ENCODE measurements around the gene BCL2L1. TPM values are rescaled to one million over a fixed set of nuclear protein-coding genes. Genes with fewer than 3 reads are reported as not detected.

BCL2L1 gene
- total and polyA plus RNA-seq, 10 of the 15 experiments (the other 5 are each of a cell fraction or from before 2014, with no cell fraction given): 0.63 to 67.7 (median 43.6) TPM

DNA sequence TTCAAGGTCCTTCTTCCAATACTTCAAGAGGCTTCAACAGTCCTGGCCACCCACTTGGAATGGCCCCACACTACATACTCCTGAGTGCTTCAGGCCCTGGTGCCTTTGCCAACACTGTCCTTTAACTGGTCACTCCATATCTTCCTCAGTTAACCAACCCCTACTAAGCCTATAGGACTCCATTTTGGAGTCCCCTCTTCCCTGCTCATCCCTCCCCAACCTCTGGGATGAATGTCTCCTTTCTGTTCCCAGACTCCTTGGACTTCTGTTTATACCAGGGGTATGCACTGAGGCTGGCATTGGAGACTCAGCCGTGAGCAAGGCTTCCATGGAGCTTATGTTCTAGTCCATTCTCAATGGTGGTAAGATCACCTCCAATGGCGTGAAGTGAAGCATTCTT is 51.3 kb downstream of the BCL2L1 start:
- ChIA-PET POLR2A (interaction anchor here (1.2 kb wide), 1 partner anchor 9 kb away, joined by 3 read pairs; no protein-coding TSS in a partner anchor), CTCF (interaction anchor here (1.6 to 2.3 kb wide), 2 partner anchors 10 to 53 kb away, joined by 4 to 17 read pairs; no protein-coding TSS in a partner anchor), RAD21 (ENCODE audit: unreplicated experiment) (no interaction called here), SMC1A (ENCODE audit: uncharacterized antibody, unreplicated experiment) (interaction anchor here (2.3 kb wide), 1 partner anchor 10 kb away, joined by 8 read pairs; no protein-coding TSS in a partner anchor)
- H3K4me3 ChIP-seq: no peak overlapping the region
- peaks cover 21% of the 10 kb centered on the region for H3K79me2 ChIP-seq (ENCODE audit: control insufficient read depth, insufficient read depth, low read length)
- H3K27me3 ChIP-seq (replicated peaks in 1 of 2; ENCODE audit: control insufficient read depth in 2 of 2, insufficient read depth in 2 of 2, low read length in 1 of 2): no peaks in the 10 kb centered on the region
- ATAC-seq: no peak
- intact Hi-C loops (cut with micrococcal nuclease; ENCODE audit: unreplicated experiment) (no loop called here), in situ Hi-C loops (cut with MboI) (no loop called here)
- no peaks in the 10 kb centered on the region for H4K20me1 ChIP-seq (ENCODE audit: control insufficient read depth, insufficient read depth)
- H3K36me3 ChIP-seq (ENCODE audit: control insufficient read depth in 2 of 2, insufficient read depth in 2 of 2, low read length in 1 of 2): peaks cover 1 to 4% of the 10 kb centered on the region in 2 experiments; a peak in 3 of 4 replicates
- FAIRE-seq: no peak
- no peak overlapping the region for H3K27ac ChIP-seq (ENCODE audit: control insufficient read depth, insufficient read depth)
- H3K9me3 ChIP-seq (replicated peaks; ENCODE audit: control insufficient read depth, insufficient read depth, low read length): no peaks in the 10 kb centered on the region
- no peak overlapping the region for H2AFZ ChIP-seq (ENCODE audit: control insufficient read depth, low read depth, low read length)
- TF ChIP-seq RBBP5 (conservative IDR thresholded peaks at IDR 0.05) (no peak), CBFB (IDR thresholded peaks at IDR 0.05; ENCODE audit: low read depth) (no peak), E2F8 (IDR thresholded peaks at IDR 0.05; ENCODE audit: low read depth, partially characterized antibody) (no peak), FOXK2 (IDR thresholded peaks at IDR 0.05) (no peak), MYC (IDR thresholded peaks at IDR 0.05; ENCODE audit: insufficient read depth, insufficient read length, insufficient replicate concordance, low read length, severe bottlenecking) (no peak), SMAD5 (IDR thresholded peaks at IDR 0.05; ENCODE audit: low read depth) (no peak), NFIC (IDR thresholded peaks at IDR 0.05; ENCODE audit: low read depth, low read length) (no peak), DPF2 (IDR thresholded peaks at IDR 0.05) (no peak), ZSCAN29 (IDR thresholded peaks at IDR 0.05) (no peak)
- BruUV-seq (replicated peaks): no TSS peak
- no peak overlapping the region for H3K4me2 ChIP-seq (ENCODE audit: control insufficient read depth, insufficient read depth)
- WGBS (ENCODE audit: insufficient coverage, insufficient replicate concordance, low lambda C conversion rate, missing lambda C conversion rate): 94% methylated on average over 2 of the region's 2 CpGs
- no peak overlapping the region for H3K9ac ChIP-seq (ENCODE audit: control insufficient read depth, insufficient read depth, low read length)
- no peak for DNase-seq (ENCODE audit: low read depth, low spot score)
- peaks cover 20% of the 10 kb centered on the region for H3K4me1 ChIP-seq (ENCODE audit: control insufficient read depth, insufficient read depth, low read length)
